IPS-18a (cell line): Measurements from ENCODE around the gene SHC3.

ENCODE experiments used
- H3K27ac ChIP-seq: one replicate; pipeline ENCODE4 v1.5.1; 2013; ENCODE audit warnings: low read length
- H3K27me3 ChIP-seq: one replicate; pipeline ENCODE4 v1.6.1; 2013; ENCODE audit warnings: mild to moderate bottlenecking, low read length; ENCODE audit not compliant: control insufficient read depth, insufficient read depth
- H3K36me3 ChIP-seq: one replicate; pipeline ENCODE4 v1.6.1; 2013; ENCODE audit warnings: low read depth, low read length; ENCODE audit not compliant: control insufficient read depth
- H3K4me1 ChIP-seq: one replicate; pipeline ENCODE4 v1.6.1; 2013; ENCODE audit warnings: low read depth, low read length; ENCODE audit not compliant: control insufficient read depth
- H3K4me3 ChIP-seq: one replicate; pipeline ENCODE4 v1.5.1; 2013; ENCODE audit warnings: low read length
- H3K9ac ChIP-seq: one replicate; pipeline ENCODE4 v1.6.1; 2013; ENCODE audit warnings: mild to moderate bottlenecking, low read length, moderate library complexity
- H3K9me3 ChIP-seq: one replicate; pipeline ENCODE4 v1.6.1; 2013; ENCODE audit warnings: low read depth, low read length; ENCODE audit not compliant: control insufficient read depth

Gene SHC3

GRCh38 chr9:88994469-88995199, 184.0 kb downstream of the SHC3 start:
- Histone ChIP-seq H3K4me3 (no peak overlapping the region), H3K36me3 (peaks cover 4% of the 10 kb centered on the region), H3K27ac (no peak overlapping the region), H3K9me3 (no peaks in the 10 kb centered on the region), H3K27me3 (peaks cover 17% of the 10 kb centered on the region), H3K4me1 (peaks cover 14% of the 10 kb centered on the region), H3K9ac (no peak overlapping the region)

- Histone ChIP-seq H3K27ac (no peak overlapping the region), H3K9ac (no peak overlapping the region), H3K4me1 (peaks cover 21% of the 10 kb centered on the region), H3K27me3 (peaks cover 20% of the 10 kb centered on the region), H3K4me3 (no peak overlapping the region), H3K36me3 (peaks cover 4% of the 10 kb centered on the region), H3K9me3 (no peaks in the 10 kb centered on the region)
Observed at GRCh38 chr9:88993871-88994460, 184.7 kb downstream of the SHC3 start.

- no peak overlapping the region for H3K9ac ChIP-seq
- peaks cover 20% of the 10 kb centered on the region for H3K27me3 ChIP-seq
- peaks cover 4% of the 10 kb centered on the region for H3K36me3 ChIP-seq
- H3K9me3 ChIP-seq, result no peaks in the 10 kb centered on the region
- H3K4me1 ChIP-seq, result peaks cover 22% of the 10 kb centered on the region
- no peak overlapping the region for H3K27ac ChIP-seq
- H3K4me3 ChIP-seq, result no peak overlapping the region
Observed at GRCh38 chr9:88993327-88993726, 185.3 kb downstream of the SHC3 start.

- H3K4me1 ChIP-seq, result peaks cover 22% of the 10 kb centered on the region
- peaks cover 20% of the 10 kb centered on the region for H3K27me3 ChIP-seq
- H3K36me3 ChIP-seq, result peaks cover 4% of the 10 kb centered on the region
- peak overlapping the region; percentile 93 for H3K4me3 ChIP-seq
- no peak overlapping the region for H3K9ac ChIP-seq
- H3K9me3 ChIP-seq, result no peaks in the 10 kb centered on the region
- H3K27ac ChIP-seq, result no peak overlapping the region
Observed at GRCh38 chr9:88992556-88992955, 186.1 kb downstream of the SHC3 start.

- Histone ChIP-seq H3K9me3 (no peaks in the 10 kb centered on the region), H3K27me3 (peaks cover 20% of the 10 kb centered on the region), H3K4me3 (peak within 1 kb of the TSS; percentile 93), H3K9ac (peak within 1 kb of the TSS; percentile 59), H3K4me1 (peaks cover 22% of the 10 kb centered on the region), H3K36me3 (peaks cover 4% of the 10 kb centered on the region), H3K27ac (no peak within 1 kb of the TSS)
Observed at GRCh38 chr9:88991066-88992034, 187.3 kb downstream of the SHC3 start, which contains the start of gene S1PR3. S1PR3 (plus strand) TSS chr9:88991468; CDS start chr9:89001201, 9,733 bp downstream.

- no peak overlapping the region for H3K27ac ChIP-seq
- peak overlapping the region; percentile 93 for H3K4me3 ChIP-seq
- peaks cover 22% of the 10 kb centered on the region for H3K4me1 ChIP-seq
Observed at GRCh38 chr9:88990729-88991065, 187.9 kb downstream of the SHC3 start.

GRCh38 chr9:88990041-88990728, 188.4 kb downstream of the SHC3 start:
- peaks cover 22% of the 10 kb centered on the region for H3K4me1 ChIP-seq
- H3K36me3 ChIP-seq, result no peaks in the 10 kb centered on the region
- H3K9me3 ChIP-seq, result no peaks in the 10 kb centered on the region
- peak overlapping the region; percentile 93 for H3K4me3 ChIP-seq
- H3K27me3 ChIP-seq, result peaks cover 20% of the 10 kb centered on the region
- H3K27ac ChIP-seq, result no peak overlapping the region
- peak overlapping the region; percentile 58 for H3K9ac ChIP-seq

More at GRCh38 chr9:88990729-88991065, 187.9 kb downstream of the SHC3 start:
- no peaks in the 10 kb centered on the region for H3K9me3 ChIP-seq
- H3K36me3 ChIP-seq, result no peaks in the 10 kb centered on the region
- peaks cover 20% of the 10 kb centered on the region for H3K27me3 ChIP-seq
- peak overlapping the region; percentile 58 for H3K9ac ChIP-seq

GRCh38 chr9:88988796-88989641, 189.6 kb downstream of the SHC3 start:
- no peak overlapping the region for H3K27ac ChIP-seq
- H3K9me3 ChIP-seq, result no peaks in the 10 kb centered on the region
- H3K4me3 ChIP-seq, result no peak overlapping the region
- no peaks in the 10 kb centered on the region for H3K36me3 ChIP-seq
- peaks cover 22% of the 10 kb centered on the region for H3K4me1 ChIP-seq
- H3K9ac ChIP-seq, result no peak overlapping the region
- H3K27me3 ChIP-seq, result peaks cover 20% of the 10 kb centered on the region

- Histone ChIP-seq H3K27ac (no peak overlapping the region), H3K36me3 (no peaks in the 10 kb centered on the region), H3K4me3 (no peak overlapping the region), H3K27me3 (peaks cover 16% of the 10 kb centered on the region), H3K9ac (no peak overlapping the region), H3K4me1 (peaks cover 22% of the 10 kb centered on the region), H3K9me3 (no peaks in the 10 kb centered on the region)
Observed at GRCh38 chr9:88987661-88988060, 191.0 kb downstream of the SHC3 start.

- H3K9me3 ChIP-seq, result no peaks in the 10 kb centered on the region
- H3K27me3 ChIP-seq, result peaks cover 7% of the 10 kb centered on the region
- no peak overlapping the region for H3K9ac ChIP-seq
- H3K4me3 ChIP-seq, result no peak overlapping the region
- H3K4me1 ChIP-seq, result peaks cover 16% of the 10 kb centered on the region
- no peak overlapping the region for H3K27ac ChIP-seq
- no peaks in the 10 kb centered on the region for H3K36me3 ChIP-seq
Observed at GRCh38 chr9:88986776-88987175, 191.8 kb downstream of the SHC3 start.
